OCI-LY3 (cell line): Measurements from ENCODE around the gene DNAH10.

Experiments
- EZH2phosphoT487 ChIP-seq: fragments of 200-600 bp; shearing (Covaris generic); IDR thresholded peaks from 2 replicates; pipeline ENCODE4 v1.6.1; 2018; ENCODE audit warnings: antibody characterized with exemption, mixed run types, low read depth
- TF ChIP-seq, protein P1 (sequence below): fragments of 200-600, 300-600 bp; sonication (generic); IDR thresholded peaks from 2 replicates; pipeline ENCODE4 v1.5.1; 2014; ENCODE audit warnings: antibody characterized with exemption, low read length, low read depth

DNA sequence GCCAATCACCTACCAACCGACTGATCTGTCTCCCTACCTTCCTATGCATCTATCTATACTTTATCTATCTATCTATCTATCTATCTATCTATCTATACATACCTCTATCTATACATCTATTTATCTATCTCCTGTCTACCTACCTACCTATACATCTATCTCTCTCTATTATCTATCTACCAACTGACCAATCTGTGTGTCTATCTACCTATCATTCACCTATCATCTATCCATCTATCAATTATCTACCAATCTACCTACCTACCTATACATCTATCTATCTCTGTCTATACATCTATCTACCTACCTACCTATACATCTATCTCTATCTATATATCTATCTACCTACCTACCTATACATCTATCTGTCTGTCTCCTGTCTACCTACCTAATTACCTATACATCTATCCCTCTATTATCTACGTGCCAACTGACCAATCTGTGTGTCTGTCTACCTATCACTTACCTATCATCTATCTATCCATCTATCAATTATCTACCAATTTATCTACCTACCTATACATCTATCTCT, 3.5 kb downstream of the DNAH10 start:
- TF ChIP-seq, protein P1, sequence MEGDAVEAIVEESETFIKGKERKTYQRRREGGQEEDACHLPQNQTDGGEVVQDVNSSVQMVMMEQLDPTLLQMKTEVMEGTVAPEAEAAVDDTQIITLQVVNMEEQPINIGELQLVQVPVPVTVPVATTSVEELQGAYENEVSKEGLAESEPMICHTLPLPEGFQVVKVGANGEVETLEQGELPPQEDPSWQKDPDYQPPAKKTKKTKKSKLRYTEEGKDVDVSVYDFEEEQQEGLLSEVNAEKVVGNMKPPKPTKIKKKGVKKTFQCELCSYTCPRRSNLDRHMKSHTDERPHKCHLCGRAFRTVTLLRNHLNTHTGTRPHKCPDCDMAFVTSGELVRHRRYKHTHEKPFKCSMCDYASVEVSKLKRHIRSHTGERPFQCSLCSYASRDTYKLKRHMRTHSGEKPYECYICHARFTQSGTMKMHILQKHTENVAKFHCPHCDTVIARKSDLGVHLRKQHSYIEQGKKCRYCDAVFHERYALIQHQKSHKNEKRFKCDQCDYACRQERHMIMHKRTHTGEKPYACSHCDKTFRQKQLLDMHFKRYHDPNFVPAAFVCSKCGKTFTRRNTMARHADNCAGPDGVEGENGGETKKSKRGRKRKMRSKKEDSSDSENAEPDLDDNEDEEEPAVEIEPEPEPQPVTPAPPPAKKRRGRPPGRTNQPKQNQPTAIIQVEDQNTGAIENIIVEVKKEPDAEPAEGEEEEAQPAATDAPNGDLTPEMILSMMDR: no peak
- no peak for TF ChIP-seq EZH2phosphoT487
